Measurements from ENCODE around the gene OSBPL5.
A peak's percentile ranks its signal among the peaks of the same experiment; 100 is the strongest.

OSBPL5 gene

GRCh38 chr11:3058753-3059664, 106.1 kb downstream of the OSBPL5 start:
- Histone ChIP-seq H3K9me3 (ENCODE audit: insufficient read depth, low read length) (peaks cover 6% of the 10 kb centered on the region; the same call in 1 of the 2 replicates), H3K4me3 (ENCODE audit: insufficient read length, low read depth) (no peak overlapping the region), H3K36me3 (ENCODE audit: insufficient read depth, insufficient read length, low read length) (peaks cover 15% of the 10 kb centered on the region), H3K4me1 (ENCODE audit: insufficient read depth, insufficient read length) (peaks cover 15% of the 10 kb centered on the region), H3K27me3 (ENCODE audit: insufficient read depth, insufficient read length) (no peaks in the 10 kb centered on the region), H3K9ac (ENCODE audit: insufficient read length, low read depth) (no peak overlapping the region)
- no peak for TF ChIP-seq YY1 (IDR thresholded peaks at IDR 0.05; ENCODE audit: insufficient read depth, insufficient read length)
- TF ChIP-seq ZNF274 (IDR thresholded peaks at IDR 0.05; ENCODE audit: low read depth, low read length), result no peak
- TF ChIP-seq SUZ12 (IDR thresholded peaks at IDR 0.05; ENCODE audit: extremely low read depth, insufficient read depth, insufficient read length), result no peak
- DNase-seq (ENCODE audit: low read depth, low spot score), result peak; percentile 11

GRCh38 chr11:3057069-3057963, 107.8 kb downstream of the OSBPL5 start, which contains the start of gene CARS1:
Gene CARS1, minus strand, starts transcription at chr11:3057423. Its CDS starts 56 bp downstream, at chr11:3057367.
- no peaks in the 10 kb centered on the region for H3K27me3 ChIP-seq (ENCODE audit: insufficient read depth, insufficient read length)
- DNase-seq (ENCODE audit: low read depth, low spot score), result peak; percentile 92
- no peaks in the 10 kb centered on the region for H3K9me3 ChIP-seq (ENCODE audit: insufficient read depth, low read length)
- peak; percentile 14 for TF ChIP-seq YY1 (IDR thresholded peaks at IDR 0.05; ENCODE audit: insufficient read depth, insufficient read length)
- TF ChIP-seq SUZ12 (IDR thresholded peaks at IDR 0.05; ENCODE audit: extremely low read depth, insufficient read depth, insufficient read length), result no peak
- H3K9ac ChIP-seq (ENCODE audit: insufficient read length, low read depth), result peak within 1 kb of the TSS; percentile 95
- peaks cover 10% of the 10 kb centered on the region for H3K4me1 ChIP-seq (ENCODE audit: insufficient read depth, insufficient read length)
- H3K36me3 ChIP-seq (ENCODE audit: insufficient read depth, insufficient read length, low read length), result peaks cover 30% of the 10 kb centered on the region
- peak within 1 kb of the TSS; percentile 93 for H3K4me3 ChIP-seq (ENCODE audit: insufficient read length, low read depth)

DNA sequence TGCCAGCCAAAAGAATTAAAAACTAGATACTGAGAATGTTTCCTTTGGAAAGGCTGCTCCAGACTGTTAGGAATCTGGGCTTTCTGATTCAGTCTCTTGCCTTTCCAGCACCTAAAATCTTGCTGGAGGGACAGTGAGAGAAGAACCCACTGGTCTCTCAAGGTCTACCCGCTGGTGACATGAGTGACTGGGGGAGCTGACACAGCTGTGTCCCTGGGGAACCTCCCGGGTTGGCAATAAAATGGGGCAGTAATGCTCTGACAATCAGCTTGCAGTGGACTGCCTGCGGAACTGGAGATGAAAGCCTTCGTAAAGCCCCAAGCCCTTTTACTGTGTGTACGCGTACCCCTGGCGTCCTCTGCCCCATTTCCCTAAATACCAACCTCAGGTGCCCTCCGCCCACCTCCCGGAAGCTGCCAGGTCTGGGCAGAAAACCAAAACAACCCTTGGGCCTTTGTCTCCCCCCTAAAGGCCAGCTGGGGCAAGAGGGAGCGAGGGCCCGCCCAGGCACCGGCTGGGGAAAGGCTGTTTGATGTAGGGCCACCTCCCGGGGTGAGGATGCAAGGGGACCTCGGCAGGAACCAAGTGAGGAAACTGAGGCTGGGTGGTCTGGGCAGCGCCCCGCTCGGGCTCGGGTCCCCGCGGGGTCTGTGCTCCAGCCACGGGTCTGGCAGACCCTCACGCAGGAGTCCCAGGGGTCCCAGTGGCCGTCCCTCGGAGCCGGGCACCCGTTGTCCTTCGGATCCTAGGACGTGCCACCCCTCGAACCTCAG, 108.6 kb downstream of the OSBPL5 start:
- H3K27me3 ChIP-seq (ENCODE audit: insufficient read depth, insufficient read length), result no peaks in the 10 kb centered on the region
- peak overlapping the region; percentile 93 for H3K4me3 ChIP-seq (ENCODE audit: insufficient read length, low read depth)
- peaks cover 12% of the 10 kb centered on the region for H3K4me1 ChIP-seq (ENCODE audit: insufficient read depth, insufficient read length)
- H3K9me3 ChIP-seq (ENCODE audit: insufficient read depth, low read length), result no peaks in the 10 kb centered on the region
- no peak for DNase-seq (ENCODE audit: low read depth, low spot score)
- H3K36me3 ChIP-seq (ENCODE audit: insufficient read depth, insufficient read length, low read length), result peaks cover 37% of the 10 kb centered on the region
- TF ChIP-seq SUZ12 (IDR thresholded peaks at IDR 0.05; ENCODE audit: extremely low read depth, insufficient read depth, insufficient read length) (no peak), YY1 (IDR thresholded peaks at IDR 0.05; ENCODE audit: insufficient read depth, insufficient read length) (no peak), ZNF274 (IDR thresholded peaks at IDR 0.05; ENCODE audit: low read depth, low read length) (no peak)
- H3K9ac ChIP-seq (ENCODE audit: insufficient read length, low read depth), result peak overlapping the region; percentile 95

DNA sequence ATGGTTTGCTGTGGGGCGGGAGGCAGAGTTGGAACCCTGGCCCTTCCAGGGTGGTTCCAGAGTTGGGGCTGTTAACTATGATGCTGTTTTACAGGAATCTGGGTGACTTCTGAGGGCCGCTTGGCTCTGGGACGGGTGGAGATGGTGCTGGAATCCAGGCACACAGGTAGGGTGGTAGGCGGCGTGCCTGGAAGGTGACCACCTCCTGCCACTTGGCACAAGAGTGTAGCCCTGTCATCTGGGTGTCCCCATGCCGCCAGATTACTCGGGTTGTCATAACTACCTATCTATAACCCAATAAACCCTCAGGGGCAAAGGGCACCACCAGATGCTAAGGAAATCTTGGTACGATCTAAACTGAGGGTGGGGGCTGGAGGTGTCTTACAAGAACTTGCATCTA, 109.2 kb downstream of the OSBPL5 start:
- Histone ChIP-seq H3K4me1 (ENCODE audit: insufficient read depth, insufficient read length) (peaks cover 14% of the 10 kb centered on the region), H3K4me3 (ENCODE audit: insufficient read length, low read depth) (peak overlapping the region; percentile 93), H3K36me3 (ENCODE audit: insufficient read depth, insufficient read length, low read length) (peaks cover 38% of the 10 kb centered on the region), H3K27me3 (ENCODE audit: insufficient read depth, insufficient read length) (no peaks in the 10 kb centered on the region), H3K9ac (ENCODE audit: insufficient read length, low read depth) (peak overlapping the region; percentile 95), H3K9me3 (ENCODE audit: insufficient read depth, low read length) (no peaks in the 10 kb centered on the region)
- DNase-seq (ENCODE audit: low read depth, low spot score), result no peak
- no peak for TF ChIP-seq YY1 (IDR thresholded peaks at IDR 0.05; ENCODE audit: insufficient read depth, insufficient read length)
- no peak for TF ChIP-seq SUZ12 (IDR thresholded peaks at IDR 0.05; ENCODE audit: extremely low read depth, insufficient read depth, insufficient read length)
- no peak for TF ChIP-seq ZNF274 (IDR thresholded peaks at IDR 0.05; ENCODE audit: low read depth, low read length)

GRCh38 chr11:3052567-3052966, 112.5 kb downstream of the OSBPL5 start:
- Histone ChIP-seq H3K9ac (ENCODE audit: insufficient read length, low read depth) (peak overlapping the region; percentile 6), H3K36me3 (ENCODE audit: insufficient read depth, insufficient read length, low read length) (peaks cover 61% of the 10 kb centered on the region)

DNA sequence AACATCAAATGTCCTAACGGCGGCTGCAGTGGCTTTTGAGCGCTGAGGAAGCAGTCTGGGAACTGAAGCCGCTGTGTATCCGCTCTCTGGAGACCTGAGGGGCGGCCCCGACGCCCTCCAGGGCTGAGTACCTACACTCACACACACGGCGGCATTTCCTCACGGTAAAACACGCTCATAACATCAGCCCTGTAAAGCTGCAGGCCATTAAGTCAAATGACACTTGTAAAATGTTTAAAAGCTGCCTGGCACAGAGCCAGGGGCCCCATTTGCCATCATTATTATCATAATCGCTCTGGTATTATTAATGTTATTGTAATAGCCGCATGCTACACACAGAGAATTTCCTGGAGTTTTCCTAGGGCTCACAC, 113.0 kb downstream of the OSBPL5 start:
- TF ChIP-seq ZNF274 (IDR thresholded peaks at IDR 0.05; ENCODE audit: low read depth, low read length), result no peak
- TF ChIP-seq YY1 (IDR thresholded peaks at IDR 0.05; ENCODE audit: insufficient read depth, insufficient read length), result no peak
- TF ChIP-seq SUZ12 (IDR thresholded peaks at IDR 0.05; ENCODE audit: extremely low read depth, insufficient read depth, insufficient read length), result no peak
- DNase-seq (ENCODE audit: low read depth, low spot score), result no peak
- Histone ChIP-seq H3K9me3 (ENCODE audit: insufficient read depth, low read length) (no peaks in the 10 kb centered on the region), H3K36me3 (ENCODE audit: insufficient read depth, insufficient read length, low read length) (peaks cover 66% of the 10 kb centered on the region), H3K9ac (ENCODE audit: insufficient read length, low read depth) (no peak overlapping the region), H3K4me3 (ENCODE audit: insufficient read length, low read depth) (no peak overlapping the region), H3K27me3 (ENCODE audit: insufficient read depth, insufficient read length) (no peaks in the 10 kb centered on the region), H3K4me1 (ENCODE audit: insufficient read depth, insufficient read length) (peaks cover 27% of the 10 kb centered on the region)

More at GRCh38 chr11:3052567-3052966, 112.5 kb downstream of the OSBPL5 start:
- H3K27me3 ChIP-seq (ENCODE audit: insufficient read depth, insufficient read length), result no peaks in the 10 kb centered on the region
- H3K4me3 ChIP-seq (ENCODE audit: insufficient read length, low read depth), result no peak overlapping the region
- H3K4me1 ChIP-seq (ENCODE audit: insufficient read depth, insufficient read length), result peaks cover 27% of the 10 kb centered on the region
- H3K9me3 ChIP-seq (ENCODE audit: insufficient read depth, low read length), result no peaks in the 10 kb centered on the region
- TF ChIP-seq YY1 (IDR thresholded peaks at IDR 0.05; ENCODE audit: insufficient read depth, insufficient read length) (no peak), SUZ12 (IDR thresholded peaks at IDR 0.05; ENCODE audit: extremely low read depth, insufficient read depth, insufficient read length) (no peak), ZNF274 (IDR thresholded peaks at IDR 0.05; ENCODE audit: low read depth, low read length) (no peak)
- DNase-seq (ENCODE audit: low read depth, low spot score), result no peak
